NCI-H510A (cell line): ENCODE measurements around the gene ADGRB3.
"Not testable (repeated sequence)": the region's sequence is repeated elsewhere in the genome, so short reads cannot be mapped to it uniquely, and the experiment has no call there.

Source experiments
- DNase-seq: peaks from one replicate; lab custom pipeline; 2025; lab: John Stamatoyannopoulos, UW

Gene ADGRB3

DNA sequence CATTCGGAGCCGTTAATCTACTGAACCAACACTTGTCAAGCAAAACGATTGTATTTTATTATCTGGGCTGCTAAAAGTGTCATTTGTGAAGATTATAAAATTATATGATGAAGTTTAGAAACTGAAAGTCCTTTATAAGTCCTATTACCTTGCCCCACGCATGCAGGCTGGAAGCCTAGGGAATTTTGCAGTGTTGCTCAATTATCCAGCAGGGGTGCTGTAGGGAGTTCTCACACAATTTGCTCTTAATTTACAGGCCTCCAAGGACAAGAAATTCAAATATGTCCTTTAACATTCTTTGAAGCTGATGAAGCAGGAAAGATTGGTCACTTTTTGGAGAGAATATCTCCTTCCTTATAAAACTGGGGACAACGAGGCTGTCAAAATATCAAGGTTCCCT, 792.8 kb downstream of the ADGRB3 start:
- no peak for DNase-seq

DNA sequence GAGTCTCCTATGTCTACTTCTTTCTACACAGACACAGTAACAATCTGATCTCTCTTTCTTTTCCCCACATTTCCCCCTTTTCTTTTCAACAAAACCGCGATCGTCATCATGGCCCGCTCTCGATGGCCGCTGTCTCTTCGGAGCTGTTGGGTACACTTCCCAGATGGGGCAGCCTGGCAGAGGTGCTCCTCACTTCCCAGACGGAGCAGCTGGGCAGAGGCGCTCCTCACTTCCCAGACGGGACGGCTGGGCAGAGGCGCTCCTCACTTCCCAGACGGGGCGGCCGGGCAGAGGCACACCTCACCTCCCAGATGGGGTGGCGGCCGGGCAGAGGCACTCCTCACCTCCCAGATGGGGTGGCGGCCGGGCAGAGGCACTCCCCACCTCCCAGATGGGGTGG, 797.1 kb downstream of the ADGRB3 start:
- not testable (repeated sequence) for DNase-seq

GRCh38 chr6:69433116-69433515, 798.0 kb downstream of the ADGRB3 start:
- DNase-seq = not testable (repeated sequence)

DNA sequence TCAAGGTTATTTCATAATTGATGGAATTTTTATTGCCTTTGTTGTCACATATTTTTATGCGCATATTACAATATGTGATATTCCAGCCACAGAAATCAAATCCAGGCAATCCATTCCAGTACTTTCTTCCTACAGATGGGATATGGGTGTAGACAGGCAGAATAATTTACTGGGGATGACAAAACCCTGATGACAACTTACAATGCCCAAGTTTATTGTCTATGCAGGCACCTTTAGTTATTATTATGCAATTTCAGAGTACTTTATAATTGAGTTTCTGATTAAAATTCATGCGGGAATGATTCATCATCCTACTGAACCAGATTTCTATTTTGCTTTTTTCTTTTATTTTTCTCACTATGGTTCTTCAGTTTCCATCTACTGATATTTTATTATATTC, 803.0 kb downstream of the ADGRB3 start:
- no peak for DNase-seq
